GM21381 (cell line): ENCODE data around the gene MPZL3.

Experiments used
- ATAC-seq: cut with Tn5 transposase; IDR thresholded peaks from one replicate; pipeline ENCODE4 v1.9.1; 2021; ENCODE audit warnings: mild to moderate bottlenecking, moderate library complexity; ENCODE audit not compliant: unreplicated experiment

MPZL3 gene, protein sequence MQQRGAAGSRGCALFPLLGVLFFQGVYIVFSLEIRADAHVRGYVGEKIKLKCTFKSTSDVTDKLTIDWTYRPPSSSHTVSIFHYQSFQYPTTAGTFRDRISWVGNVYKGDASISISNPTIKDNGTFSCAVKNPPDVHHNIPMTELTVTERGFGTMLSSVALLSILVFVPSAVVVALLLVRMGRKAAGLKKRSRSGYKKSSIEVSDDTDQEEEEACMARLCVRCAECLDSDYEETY

GRCh38 chr11:118251858-118252652 lies at the start of gene MPZL3:
TSS of gene MPZL3 (minus strand) at chr11:118252365. CDS start at chr11:118252294, 71 bp downstream.
- ATAC-seq: peak; percentile 81

DNA sequence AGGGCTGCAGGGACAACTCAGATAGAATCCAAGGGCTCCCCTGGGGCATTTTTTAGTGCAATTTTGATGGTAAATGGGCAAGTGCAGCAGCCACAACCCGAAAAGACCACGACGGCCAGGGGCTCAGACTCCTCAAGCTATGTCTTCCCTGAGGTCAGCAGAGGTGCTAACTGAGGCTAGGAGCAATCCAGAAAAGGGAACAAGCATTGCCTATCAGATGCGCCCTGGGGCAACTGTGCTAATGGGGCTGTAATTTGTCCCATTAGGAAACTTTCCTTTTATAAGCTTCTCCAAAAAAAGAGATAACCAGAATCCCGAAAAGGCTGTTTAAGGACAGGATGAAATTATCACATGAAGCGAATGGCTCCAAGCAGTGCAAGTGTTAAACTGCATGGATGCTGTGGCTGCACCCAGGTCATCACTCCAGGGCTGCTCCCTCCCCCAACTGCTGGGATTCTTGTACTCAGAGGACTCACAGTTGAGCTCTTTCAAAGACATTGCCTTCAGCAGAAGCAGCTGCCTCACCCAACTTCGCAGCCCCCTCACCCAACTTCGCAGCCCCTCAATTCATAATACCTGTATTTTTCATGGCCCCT lies 49.5 kb upstream of the MPZL3 start:
- ATAC-seq: no peak

- no peak for ATAC-seq
Measured at GRCh38 chr11:118295815-118296454, 43.8 kb upstream of the MPZL3 start.

DNA sequence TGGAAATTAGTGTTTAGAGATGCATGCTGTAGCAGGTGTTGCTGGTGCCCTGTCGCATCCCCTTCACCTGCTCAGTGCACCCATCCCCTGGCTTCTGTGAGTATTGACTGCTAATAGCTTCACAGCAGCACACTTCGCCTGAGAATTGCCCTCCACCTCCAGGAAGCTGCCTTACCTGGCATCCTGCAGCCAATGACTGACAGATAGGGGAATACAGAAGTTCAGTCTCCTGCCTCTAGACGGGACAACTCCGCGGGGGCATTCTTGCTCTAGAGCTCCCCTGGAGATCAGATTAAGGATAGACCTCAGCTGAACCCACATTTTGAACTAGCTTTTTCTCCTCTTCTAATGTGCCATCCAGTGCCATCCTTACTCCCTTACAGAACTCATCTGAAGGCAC lies 43.0 kb upstream of the MPZL3 start:
- no peak for ATAC-seq

GRCh38 chr11:118294053-118294452 lies 41.9 kb upstream of the MPZL3 start:
- no peak for ATAC-seq

DNA sequence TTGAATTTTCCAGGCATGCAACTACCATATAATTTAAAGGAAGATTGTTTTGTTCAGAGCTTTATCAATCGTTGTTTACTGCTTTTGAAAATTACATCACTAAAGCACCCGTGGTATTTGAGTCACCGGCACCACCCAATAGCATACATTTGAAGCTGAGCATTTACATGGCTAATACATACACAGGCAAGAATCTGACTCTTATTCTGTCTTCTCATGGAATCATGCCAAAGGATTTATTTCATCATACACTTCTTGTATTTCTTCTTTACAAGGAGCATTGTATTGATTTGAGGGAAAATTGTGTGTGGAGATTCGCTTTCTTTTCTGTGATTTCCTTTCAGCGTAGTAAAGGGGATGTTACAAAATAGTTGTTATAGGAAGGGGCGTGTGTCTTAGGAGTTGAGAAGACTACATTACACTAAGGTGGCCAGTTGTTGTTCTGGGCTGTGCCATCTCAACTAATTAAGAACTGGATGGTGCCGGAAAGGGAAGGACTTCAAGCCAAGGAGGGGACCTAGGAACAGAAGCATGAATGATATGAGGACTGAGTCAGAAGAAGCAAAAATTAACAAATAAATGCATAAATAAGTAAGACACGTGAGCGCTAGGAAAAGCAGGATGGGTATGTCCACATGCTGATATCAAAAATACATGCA lies 39.4 kb upstream of the MPZL3 start:
- no peak for ATAC-seq

- no peak for ATAC-seq
Measured at GRCh38 chr11:118290923-118291322, 38.8 kb upstream of the MPZL3 start.

DNA sequence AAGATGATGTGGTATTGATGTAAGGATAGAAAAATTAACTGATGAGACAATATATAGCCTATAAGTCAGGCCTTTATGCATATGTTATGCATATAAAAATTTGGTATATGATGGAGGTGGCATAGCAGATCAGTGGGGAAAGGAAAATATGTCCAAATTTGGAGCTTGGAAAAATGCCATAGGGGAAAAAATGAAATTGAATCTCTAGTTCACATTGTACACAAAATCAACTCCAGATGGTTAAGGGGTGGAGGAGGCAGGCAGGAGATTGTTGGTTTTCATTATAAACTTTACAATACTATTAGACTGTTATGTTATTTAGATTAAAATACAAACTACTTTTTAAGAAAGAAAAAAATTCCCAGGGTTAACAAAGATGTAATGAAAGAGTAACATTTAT lies 37.2 kb upstream of the MPZL3 start:
- ATAC-seq: no peak

DNA sequence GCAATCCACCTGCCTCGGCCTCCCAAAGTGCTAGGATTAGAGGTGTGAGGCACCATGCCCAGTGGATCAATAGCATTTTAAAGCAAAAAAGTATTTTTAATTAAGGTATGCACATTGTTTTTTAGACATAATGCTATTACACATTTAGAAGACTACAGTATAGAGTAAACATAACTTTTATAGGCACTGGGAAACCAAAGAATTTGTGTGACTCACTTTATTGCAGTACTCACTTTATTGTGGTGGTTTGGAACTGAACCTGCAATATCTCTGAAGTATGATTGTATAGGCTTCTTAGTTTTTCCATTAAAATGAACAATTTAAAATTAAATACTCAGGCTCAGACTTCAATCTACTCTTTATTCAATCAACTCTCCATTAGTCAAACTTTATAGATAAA lies 34.8 kb upstream of the MPZL3 start:
- no peak for ATAC-seq

DNA sequence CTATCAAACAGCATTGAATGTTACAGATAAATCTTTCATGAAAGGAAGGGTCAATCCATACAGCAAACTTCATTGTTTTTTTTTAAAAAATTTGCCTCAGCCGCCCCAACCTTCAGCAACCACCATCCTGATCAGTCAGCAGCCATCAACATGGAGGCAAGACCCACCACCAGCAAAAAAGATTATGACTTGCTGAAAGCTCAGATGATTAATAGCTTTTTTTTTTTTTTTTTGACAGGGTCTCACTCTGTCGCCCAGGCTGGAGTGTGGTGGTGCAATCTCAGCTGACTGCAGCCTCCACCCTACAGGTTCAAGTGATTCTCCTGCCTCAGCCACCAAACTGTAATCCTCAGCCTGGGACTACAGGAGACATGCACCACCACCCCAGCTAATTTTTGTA lies 34.4 kb upstream of the MPZL3 start:
- ATAC-seq: no peak

DNA sequence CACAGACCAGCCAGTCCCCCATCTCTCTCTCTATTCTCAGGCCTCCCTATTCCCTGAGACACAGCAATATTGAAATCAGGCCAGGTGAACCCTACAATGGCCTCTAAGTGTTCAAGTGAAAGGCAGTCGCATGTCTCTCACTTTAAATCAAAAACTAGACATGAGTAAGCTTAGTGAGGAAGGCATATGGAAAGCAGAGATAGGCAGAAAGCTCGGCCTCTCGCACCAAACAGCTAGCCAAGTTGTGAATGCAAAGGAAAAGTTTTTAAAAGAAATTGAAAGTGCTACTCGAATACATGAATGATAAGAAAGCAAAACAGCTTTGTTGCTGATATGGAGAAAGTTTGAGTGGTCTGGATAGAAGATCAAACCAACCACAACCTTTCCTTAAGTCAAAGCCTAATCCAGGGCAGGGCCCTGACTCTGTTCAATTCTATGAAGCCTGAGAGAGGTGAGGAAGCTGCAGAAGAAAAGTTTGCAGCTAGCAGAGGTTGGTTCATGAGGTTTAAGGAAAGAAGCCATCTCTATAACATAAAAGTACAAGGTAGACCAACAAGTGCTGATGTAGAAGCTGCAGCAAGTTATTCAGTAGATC lies 31.7 kb upstream of the MPZL3 start:
- ATAC-seq: no peak

DNA sequence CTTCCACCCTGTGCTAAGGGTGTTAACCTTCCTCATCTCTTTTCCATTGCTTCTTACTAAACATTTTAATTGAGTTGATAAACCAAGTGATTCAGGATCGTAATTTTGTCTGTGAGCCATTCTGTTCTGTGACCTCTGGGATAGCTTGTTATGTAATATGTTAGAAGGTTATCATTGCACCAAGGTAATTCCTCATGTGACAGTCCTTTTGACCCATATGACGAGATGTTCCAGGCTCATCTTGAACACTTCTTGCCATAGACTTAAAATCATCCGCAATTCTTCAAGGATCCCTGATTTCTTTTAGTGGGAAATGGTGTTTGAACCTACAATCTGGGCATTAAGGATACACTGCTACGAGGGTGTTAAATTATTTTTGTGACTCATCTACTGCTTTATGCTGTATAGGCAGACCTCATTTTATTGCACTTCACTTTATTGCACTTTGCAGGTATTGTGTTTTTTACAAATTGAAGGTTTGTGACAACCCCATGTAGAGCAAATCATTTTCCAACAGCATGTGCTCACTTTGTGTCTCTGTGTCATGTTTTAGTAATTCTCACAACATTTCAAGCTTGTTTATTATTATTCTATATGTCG lies 31.0 kb upstream of the MPZL3 start:
- ATAC-seq: no peak

GRCh38 chr11:118282606-118283005 lies 30.4 kb upstream of the MPZL3 start:
- ATAC-seq: no peak

GRCh38 chr11:118281284-118281683 lies 29.1 kb upstream of the MPZL3 start:
- no peak for ATAC-seq

- ATAC-seq: no peak
Measured at GRCh38 chr11:118277312-118277711, 25.1 kb upstream of the MPZL3 start.

- no peak for ATAC-seq
Measured at GRCh38 chr11:118276422-118276821, 24.3 kb upstream of the MPZL3 start.

GRCh38 chr11:118275176-118275575 lies 23.0 kb upstream of the MPZL3 start:
- no peak for ATAC-seq

DNA sequence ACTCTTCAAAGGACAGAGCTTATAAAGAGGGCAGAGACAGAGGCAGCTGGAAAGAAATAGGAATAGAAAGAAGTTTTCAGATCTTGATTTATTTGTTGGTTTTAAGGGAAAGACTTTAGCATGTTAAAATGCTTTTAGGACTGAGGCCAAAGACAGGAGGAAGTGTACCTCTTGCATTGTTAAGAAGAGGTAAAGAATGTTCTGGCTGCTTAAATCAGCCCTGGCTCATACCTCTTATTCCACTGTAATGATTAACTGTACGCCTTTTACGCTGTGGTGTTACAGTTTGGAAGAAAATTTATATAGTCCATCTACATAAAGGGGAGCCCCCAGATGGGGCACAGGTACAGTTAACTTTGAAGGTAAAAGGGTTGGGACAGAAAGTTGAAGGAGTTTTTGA lies 22.0 kb upstream of the MPZL3 start:
- ATAC-seq: no peak

- no peak for ATAC-seq
Measured at GRCh38 chr11:118272001-118272400, 19.8 kb upstream of the MPZL3 start.

DNA sequence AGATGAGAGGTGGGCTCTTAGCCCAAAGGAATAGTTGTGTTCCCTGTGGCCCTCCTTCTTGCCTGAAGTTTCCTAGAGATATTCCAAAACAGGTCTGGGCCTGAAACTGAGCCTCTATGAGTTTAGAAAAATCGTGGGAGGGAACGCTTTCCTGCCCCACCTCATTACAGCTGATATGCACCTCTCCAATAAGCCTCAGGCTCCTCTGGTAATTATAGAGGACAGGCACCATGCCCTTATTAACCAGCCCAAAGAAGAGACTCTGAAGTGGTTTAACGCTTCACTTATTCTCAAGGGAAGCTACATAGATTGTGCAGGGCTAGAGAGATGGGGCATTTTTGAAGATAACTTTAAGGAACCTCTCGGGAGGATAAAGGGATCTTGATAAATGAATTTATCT lies 15.3 kb upstream of the MPZL3 start:
- ATAC-seq: no peak
